IPS-NIHi7 (cell line): ENCODE results near the gene HSD17B2.
A peak's percentile ranks its signal among the peaks of the same experiment; 100 is the strongest.

Experiments
- DNase-seq: peaks from one replicate; pipeline ENCODE4 v3.0.0; 2012; ENCODE audit warnings: mixed read lengths; ENCODE audit errors: extremely low spot score

HSD17B2 gene

DNA sequence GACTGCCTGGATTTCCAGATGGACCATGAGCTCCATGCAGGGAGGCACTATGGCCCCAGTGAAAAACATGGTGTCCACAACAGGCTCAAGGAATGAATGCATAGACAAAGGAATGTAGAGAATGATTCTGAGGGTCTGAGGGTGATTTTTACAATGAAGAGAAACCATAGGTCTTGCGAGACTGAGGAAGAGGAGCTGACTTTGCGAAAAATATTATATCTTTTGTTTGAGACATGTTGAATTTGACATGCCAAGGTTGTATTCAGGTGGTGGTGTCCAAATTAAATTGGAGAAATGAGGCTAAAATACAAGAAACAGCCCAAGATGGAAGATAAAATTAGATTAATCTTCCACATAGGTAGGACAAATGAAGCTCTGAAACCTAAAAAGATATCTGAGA is 12.7 kb downstream of the HSD17B2 start:
- no peak for DNase-seq

DNA sequence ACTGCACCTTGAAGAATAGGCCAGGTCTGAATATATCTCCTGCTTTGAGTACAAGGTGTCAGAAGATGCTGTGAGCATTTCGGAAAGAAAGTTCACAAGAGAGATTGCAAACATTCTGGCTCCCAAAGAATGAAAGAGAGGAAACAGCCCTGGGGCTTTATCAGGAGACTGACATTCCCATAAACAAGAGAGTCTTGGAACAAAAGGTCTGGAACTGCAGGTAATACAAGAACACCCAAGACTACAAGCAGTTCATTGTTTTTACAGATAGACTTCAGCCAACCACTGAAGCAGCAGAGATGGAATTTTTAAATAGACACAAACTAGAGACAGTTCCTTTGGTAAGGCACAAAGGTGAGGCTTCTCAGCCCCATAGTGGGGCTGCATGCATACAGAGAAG is 14.4 kb downstream of the HSD17B2 start:
- no peak for DNase-seq

GRCh38 chr16:82050506-82050905 is 15.5 kb downstream of the HSD17B2 start:
- no peak for DNase-seq

DNA sequence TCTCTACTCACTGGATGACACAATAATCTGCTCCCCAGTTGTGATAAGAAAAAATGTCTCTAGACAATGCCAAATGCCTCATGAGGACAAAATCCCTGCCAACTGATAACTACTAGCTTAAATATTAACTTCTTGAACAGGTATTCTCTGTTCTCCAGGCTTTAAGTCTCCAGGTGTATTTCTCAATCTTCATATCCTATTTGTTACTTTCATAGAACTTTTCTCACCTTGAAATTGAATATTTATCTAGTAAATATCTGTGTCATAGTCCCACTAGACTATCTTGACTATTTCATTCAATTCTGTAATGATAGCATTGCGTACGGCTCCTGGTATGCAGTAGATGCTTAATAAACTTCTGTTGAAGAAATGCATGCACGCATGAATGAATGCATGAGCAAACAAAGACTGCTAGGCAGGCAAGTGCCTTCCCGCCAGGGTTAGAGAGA is 15.9 kb downstream of the HSD17B2 start:
- DNase-seq: no peak

- DNase-seq: no peak
Observed at GRCh38 chr16:82051656-82052055, 16.6 kb downstream of the HSD17B2 start.

DNA sequence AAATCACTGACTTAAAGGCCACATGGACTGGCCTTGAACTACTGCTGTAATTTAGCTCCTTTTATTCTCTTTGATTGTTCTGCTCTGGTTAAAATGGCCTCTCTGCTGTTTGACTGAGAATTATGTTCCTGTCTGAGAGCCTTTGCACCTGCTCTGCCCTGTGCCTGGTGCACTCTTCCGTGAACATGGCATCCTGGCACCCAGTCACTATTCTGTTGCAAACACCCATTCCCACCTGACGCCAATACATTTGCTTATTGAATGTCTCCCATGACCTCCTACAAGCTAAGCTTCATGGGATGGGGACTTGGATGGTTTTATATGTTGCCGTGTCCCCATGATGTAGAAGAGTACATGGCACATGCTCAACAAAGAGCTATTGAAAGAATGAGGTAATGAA is 20.1 kb downstream of the HSD17B2 start:
- DNase-seq: no peak

DNA sequence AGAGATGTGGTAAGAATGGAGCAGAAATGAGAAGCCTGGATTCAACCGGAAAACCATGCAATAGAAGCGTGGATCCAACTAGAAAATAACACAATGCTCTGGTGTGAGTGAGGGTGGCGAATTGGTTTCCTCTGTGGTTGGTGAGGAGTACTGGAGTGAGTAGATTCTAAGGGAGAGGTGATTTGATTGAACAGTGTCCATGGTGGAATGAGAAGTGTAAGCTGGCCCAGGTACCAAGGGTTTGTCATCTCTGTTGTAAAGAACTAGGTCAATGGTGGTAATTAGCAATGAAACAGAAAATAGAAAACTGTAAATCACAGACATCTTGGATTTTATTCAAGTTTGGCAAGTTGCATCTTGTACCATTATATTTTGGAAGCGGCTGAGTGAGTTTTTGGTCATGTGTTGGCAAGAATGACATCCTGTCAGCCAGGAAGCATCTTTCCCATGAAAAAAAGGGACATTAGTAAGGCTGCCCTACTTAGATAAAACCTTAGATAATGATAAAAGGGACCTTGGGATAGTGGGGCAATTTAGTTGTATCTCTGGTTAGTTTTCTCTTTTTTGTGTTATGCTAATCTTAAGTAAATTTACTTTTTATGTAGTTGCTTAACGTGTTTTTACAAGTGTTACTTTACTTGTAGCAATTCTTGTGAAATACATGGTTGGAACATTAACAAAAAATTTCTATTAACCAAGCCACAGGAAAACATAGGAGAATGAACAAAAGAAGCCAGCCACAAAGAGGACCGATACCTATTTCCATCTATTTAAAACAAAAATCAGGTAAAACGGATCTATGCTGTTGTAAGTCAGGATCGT is 20.9 kb downstream of the HSD17B2 start:
- no peak for DNase-seq

DNA sequence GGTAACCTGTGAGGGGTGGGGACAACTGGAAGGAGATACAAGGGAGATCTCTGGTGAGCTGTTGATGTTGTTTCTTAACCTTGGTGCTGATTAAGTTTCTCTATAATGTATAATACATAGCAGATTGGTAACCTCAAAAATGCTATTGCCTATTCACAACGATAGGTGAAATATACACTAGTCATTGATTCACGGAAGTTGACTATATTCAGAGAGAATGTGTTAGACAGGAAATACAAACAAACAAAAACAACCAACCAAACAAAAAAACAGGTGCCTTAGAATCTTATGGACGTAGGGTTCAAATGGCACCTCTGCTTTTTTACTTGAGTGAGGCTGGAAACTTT is 21.5 kb downstream of the HSD17B2 start:
- no peak for DNase-seq

DNA sequence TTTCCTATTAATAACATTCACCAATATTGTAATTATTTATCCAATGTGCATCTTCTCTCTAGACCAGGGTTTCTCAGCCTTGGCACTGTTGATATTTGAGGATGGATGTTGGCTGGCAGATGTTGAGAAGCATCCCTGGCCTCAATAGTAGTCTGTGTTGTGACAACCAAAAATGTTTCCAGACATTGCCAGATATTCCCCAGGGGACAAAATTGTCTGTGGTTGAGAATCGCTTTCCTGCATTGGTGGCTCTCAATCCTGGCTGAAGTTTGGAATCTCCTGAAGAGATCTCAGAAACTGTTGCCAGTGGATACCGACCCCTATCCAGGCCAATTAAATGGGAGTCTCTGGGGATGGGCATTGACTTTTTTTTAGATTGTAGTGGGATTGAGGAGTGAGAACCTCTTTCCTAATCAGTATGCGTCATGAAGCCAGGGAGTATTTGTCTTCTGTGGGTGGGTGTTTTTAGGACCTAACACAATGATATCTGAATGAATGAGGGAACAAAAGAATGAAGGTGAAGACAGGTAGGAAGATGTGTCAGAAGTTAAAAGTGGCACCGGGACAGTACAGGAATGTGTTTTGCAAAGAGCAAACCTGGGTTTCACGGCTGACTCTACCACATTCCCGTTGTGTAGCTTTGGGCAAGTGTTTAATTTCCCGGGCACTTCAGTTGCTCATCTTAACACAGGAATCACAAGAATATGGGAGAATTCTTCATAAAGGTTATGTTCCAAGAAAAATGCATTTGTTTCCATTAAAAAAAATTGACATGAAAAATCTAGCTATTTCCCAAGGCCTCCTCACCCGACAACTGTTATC is 24.3 kb downstream of the HSD17B2 start:
- DNase-seq: no peak

DNA sequence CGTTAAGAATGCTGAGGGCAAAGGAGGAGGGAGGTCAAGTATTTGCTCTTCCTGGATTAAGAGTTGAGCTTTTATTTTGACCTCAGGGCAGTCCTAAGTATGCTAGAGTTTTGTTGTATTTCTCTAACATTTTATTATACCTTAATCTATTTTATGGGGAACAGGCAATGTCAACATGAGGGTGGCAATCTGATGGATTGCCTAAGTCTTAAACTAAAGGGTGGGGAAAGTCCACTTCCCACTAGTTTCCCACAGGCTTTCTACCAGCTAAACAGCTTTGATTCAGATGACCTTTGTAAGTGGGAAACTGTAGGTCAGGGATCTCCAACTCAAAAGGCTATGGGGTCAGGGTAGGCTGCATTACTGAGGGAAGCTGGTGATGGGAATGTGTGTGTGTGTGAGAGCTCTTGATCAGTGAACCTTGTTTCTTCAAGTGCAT is 24.9 kb downstream of the HSD17B2 start:
- no peak for DNase-seq

GRCh38 chr16:82061861-82062525 is 26.9 kb downstream of the HSD17B2 start:
- peak; percentile 55 for DNase-seq

DNA sequence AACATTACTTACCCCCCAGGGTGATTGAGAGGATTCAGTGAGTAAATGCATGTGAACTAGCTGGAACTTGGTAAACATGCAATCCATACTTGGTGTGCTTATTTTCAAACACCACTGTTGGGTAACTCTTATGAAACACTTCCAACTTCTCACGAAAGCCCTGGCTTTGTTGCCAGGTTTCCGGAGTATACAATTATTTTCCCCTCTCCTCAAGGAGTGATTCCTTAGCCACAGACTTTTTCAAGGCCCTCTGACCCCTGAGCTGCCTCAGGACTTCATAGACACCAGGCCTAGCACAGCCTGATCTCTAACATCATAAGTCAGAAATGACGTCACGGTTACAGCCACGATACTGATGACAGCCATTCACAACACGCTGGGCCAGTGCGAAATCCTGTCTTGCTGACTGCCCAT is 27.6 kb downstream of the HSD17B2 start:
- no peak for DNase-seq

DNA sequence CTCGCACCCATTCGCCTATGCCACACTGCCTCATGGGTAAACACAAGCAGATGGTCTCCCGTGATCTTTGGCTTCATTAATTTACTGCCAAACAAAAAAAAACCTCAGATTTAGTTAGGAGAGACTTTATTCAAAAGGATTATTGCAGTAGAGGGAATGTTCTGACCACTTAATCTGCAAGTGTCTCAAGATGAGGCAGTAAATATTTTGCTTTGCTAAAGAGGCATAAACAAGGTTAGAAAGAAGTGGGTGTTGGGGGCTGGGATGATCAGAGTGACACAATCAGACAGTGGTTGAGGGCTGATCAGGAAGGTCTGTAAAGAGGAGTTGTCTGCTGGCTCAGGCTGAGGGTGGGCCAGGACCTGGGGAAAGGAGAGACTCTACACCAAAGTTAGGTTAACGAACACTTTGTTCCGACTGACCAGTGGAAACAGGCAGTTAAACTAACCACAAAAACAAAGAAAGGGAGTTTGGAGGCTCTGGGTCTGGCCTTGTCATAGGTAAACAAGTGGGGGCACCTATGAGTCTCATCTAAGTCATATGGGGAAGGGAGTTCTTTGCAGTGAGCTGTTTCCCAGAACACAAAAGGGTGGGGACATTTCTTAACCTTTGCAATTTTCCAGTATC is 28.5 kb downstream of the HSD17B2 start:
- no peak for DNase-seq

DNA sequence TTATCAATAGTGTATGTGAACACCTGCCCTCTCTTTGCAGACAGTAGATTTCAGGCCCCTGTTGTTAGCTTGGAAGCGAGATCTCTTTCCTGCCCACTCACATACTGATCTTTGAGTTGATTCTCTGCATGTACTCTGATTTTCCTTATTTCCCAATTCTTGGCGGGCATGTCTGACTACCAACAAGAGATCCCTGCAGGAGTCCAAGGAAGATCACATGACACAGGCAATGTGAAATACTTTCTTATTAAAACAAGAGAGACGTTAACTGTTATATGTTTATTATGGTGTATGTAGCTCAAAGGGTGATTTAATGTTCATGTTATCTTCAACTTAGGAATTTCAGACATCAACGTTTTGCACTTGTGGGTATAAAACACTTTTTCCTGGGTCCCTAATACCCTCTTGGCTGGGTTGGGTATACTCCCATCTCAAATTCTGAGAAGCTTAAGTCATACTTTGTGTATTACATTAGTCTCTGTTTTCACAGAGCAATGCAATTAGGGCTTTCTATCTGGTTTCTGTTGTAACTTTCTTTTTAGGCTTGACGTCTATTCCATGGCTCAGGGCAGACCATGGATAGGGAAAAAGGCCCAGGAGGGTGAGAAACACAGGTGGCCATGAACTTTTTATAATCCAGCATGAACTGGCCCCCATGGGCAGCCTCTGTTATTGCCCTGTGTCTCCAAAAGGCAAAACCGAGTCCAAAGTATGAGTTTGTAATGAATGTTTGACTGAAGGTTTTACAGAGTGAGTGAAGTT is 32.2 kb downstream of the HSD17B2 start:
- no peak for DNase-seq

DNA sequence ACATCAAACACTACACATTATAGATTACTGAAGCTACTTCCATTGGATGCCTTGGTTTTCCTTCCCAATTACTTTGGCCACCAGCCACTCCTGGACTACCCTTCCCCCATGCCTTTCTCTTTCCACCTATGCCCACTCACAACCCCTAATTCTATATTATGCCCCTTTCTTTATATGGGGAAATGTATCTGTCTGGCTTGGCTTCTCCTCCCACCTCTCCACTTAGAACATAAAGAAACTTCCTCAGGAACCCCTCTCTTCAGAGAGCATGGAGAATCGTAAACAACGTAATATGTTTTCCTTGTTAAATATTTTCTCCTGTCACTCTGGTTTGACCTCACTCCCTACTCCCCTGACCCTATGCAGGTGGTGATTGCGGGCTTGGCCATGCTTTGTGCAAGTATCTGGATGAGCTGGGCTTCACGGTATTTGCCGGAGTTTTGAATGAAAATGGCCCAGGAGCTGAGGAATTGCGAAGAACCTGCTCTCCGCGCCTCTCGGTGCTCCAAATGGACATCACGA is 32.8 kb downstream of the HSD17B2 start:
- DNase-seq: no peak

DNA sequence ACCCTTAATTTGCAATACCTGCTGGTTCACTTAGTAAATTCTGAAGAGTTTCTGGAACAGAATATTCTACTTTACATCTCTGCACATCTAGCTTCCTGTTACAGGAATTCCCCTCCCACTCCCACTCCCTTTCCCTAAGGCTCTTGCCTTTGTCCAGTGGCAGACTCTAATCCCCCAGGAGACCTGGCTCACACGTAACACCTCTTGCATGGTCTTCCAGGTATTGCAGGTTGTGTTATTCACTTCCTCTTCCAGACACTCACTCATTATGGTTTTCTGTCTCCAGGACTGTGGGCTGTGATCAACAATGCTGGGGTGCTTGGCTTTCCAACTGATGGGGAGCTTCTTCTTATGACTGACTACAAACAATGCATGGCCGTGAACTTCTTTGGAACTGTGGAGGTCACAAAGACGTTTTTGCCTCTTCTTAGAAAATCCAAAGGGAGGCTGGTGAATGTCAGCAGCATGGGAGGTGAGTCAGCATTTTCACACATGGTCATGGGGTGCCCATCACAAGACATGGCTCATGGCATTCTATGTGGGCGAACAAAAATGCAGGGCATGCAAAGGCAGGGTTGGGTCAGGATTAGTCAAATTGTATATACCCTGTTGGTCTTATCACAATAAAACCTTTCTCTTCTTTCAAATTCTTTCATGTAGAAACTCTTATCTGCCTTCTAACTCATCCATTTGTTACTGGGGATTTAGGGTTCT is 35.8 kb downstream of the HSD17B2 start:
- DNase-seq: no peak

GRCh38 chr16:82071421-82071820 is 36.4 kb downstream of the HSD17B2 start:
- no peak for DNase-seq

- no peak for DNase-seq
Observed at GRCh38 chr16:82072313-82072712, 37.3 kb downstream of the HSD17B2 start.

GRCh38 chr16:82074019-82074558 is 39.0 kb downstream of the HSD17B2 start:
- DNase-seq: no peak

DNA sequence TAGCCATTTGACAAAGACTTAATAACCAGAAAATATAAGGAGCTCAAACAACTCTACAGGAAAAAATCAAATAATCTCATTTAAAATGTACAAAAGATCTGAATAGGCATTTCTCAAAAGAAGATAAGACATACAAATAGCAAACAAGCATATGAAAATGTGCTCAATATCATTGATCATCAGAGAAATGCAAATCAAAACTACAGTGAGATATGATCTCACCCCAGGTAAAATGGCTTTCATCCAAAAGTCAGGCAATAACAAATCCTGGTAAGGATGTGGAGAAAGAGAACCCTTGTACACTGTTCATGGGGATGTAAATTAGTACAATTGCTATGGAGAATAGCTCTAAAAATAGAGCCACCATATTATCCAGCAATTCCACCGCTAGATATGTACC is 43.1 kb downstream of the HSD17B2 start:
- DNase-seq: no peak
